ENCODE results near the gene ENPP7.
"Not testable (repeated sequence)": the region's sequence is repeated elsewhere in the genome, so short reads cannot be mapped to it uniquely, and the experiment has no call there.

The ENPP7 gene

DNA sequence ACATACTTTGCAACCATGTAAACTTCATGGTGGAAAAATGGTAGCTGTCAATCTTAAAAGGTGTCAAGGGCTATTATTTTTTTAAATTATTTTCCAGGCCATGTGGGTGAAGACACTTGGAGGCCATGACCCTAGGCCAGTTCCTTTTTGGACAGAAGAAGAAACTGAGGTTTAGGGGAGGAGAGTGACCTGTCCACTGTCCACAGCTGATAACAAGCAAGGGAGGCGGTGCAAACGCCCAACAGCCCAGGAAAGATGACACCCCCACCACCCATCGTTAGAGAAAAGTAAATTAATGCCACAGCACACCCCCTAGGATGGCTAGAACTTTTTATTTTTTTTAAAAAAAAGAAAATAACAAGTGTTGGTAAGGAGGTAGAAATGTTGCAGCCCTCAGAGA, 19.2 kb downstream of the ENPP7 start:
- DNase-seq = no peak

DNA sequence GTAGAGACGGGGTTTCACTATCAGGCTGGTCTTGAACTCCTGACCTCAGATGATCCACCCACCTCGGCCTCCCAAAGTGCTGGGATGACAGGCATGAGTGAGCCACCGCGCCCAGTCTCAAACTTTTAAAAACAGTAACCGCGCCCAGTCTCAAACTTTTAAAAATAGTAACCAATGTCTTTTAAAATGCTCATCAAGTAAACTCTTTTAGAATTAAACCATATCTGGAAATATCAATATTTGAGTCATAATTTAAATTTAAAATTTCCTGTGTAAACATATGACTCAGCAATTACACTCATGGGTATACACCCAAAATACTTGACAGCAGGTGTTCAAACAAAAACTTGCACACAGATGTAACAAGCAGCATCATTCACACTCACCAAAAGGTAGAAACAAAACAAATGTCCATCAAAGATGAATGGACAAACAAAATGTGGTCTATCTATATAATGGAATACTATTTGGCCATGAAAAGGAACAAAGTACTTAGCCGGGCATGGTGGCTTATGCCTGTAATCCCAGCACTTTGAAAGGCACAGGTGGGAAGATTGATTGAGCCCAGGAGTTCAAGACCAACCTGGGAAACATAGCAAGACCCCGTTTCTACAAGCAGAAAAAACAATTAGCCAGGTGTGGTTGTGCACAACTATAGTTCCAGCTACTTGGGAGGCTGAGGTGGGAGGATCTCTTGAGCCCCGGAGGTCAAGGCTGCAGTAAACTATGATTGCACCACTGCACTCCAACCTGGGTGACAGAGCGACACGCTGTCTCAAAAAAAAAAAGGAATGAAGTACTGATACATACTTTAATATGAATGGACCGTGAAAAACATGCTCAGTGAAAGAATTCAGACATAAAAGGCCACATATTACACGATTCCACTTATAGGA, 20.2 kb downstream of the ENPP7 start:
- no peak for DNase-seq

DNA sequence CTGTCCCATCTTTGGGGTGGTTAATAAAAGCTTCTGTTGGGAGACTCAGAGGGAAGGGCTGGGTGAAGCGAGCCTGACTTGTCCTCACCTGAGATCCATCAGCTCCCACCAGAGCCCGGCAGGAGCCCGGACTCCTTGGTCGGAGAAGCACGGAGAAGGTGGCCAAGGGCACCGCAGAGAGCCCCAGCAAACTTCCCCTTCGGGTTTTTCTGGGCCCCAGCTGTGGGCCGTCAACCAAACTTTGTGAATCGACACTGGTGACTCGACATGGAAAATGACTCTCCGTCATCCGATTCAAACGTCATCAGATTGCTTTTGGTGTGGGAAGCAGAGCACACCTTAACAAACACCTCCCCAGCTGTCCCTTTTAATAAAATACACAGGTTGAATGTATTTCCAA, 21.4 kb downstream of the ENPP7 start:
- no peak for DNase-seq

DNA sequence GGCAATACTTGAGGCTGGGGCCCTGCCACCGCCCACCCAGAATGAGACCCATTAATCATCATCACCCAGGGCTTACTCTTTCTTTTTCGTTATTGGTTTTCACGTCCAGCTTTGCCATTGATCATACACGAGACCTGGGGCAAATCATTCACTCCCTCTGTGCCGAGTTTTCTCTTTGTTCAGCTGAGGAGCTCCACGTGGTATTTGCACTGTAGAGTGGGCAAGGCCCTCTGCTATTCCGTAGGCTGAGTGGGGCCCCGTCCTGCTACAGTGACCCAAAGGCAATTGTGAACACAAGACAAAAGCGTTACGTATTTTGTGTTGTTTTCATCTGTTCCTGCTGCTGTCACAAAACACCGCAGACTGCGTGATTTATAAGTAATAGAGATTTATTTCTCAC, 23.6 kb downstream of the ENPP7 start:
- DNase-seq = no peak

DNA sequence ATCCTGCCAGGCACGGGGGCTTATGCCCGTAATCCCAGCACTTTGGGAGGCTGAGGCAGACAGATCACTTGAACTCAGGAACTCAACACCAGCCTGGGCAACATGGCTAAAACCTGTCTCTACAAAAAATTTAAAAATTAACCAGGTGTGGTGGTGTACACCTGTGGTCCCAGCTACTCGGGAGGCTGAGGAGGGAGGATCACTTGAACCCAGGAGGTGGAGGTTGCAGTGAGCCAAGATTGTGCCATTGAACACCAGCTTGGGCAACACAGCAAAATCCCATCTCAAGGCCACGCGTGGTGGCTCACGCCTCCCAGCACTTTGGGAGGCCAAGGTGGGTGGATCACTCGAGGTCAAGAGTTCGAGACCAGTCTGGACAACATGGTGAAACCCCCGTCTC, 24.2 kb downstream of the ENPP7 start:
- DNase-seq = not testable (repeated sequence)

DNA sequence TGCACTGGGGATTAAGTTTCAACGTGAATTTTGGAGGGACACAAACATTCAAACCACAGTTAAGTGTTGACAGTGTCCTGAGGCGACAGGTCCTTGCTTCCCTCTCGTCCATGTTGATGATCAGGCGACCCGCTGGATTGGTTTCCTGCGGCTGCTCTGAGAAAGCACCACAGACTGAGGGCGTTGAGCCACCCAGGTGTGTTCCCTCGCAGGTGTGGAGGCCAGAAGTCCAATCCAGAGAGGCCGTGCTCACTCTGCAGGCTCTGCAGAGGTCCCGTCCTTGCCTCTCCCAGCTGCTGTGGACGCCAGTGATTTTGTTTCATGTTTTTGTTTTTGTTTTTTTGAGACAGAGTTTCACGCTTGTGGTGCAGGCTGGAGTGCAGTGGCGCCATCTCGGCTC, 24.8 kb downstream of the ENPP7 start:
- DNase-seq = no peak

DNA sequence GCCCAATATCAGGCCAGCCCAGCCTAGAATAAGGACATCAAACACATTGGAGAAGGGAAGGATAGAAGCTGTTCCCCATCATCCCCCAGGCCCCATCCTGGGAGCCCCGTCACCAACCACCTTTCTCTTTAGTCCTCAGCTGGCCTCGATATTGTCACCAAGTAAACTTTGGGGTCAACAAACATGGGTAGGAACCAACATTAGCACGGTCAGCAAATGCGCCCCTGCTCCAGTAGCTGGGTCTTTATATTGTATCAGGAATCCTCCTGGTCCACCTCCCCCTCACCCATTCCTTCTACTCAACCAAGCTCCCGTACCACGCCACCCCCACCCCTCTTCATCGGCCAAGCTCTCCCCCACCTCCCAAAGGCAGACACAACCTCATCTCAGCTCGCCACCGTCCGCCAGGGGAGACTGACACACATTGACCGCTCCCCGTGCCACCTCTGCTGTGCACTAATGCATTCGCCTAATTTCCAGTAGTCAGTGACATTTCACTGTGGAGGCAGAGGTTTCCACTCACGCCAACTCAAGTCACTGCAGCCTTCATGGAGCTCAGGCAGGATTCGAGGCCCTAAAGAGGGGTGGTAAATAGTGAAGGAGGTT, 26.5 kb downstream of the ENPP7 start:
- no peak for DNase-seq

DNA sequence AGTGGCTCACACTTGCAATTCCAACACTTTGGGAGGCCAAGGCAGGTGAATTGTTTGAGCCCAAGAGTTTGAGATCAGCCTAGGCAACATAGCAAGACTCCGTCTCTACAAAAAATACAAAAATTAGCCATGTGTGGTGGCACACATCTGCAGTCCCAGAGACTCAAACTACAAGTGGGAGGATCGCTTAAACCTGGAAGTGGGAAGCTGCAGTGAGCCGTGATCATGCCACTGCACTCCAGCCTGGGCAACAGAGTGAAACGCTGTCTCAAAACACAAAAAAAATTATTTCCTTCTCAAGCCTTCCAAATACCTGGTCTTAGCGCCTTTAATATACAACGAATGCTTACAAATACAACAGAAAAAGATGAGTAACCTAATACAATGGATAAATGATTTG, 27.5 kb downstream of the ENPP7 start:
- no peak for DNase-seq

DNA sequence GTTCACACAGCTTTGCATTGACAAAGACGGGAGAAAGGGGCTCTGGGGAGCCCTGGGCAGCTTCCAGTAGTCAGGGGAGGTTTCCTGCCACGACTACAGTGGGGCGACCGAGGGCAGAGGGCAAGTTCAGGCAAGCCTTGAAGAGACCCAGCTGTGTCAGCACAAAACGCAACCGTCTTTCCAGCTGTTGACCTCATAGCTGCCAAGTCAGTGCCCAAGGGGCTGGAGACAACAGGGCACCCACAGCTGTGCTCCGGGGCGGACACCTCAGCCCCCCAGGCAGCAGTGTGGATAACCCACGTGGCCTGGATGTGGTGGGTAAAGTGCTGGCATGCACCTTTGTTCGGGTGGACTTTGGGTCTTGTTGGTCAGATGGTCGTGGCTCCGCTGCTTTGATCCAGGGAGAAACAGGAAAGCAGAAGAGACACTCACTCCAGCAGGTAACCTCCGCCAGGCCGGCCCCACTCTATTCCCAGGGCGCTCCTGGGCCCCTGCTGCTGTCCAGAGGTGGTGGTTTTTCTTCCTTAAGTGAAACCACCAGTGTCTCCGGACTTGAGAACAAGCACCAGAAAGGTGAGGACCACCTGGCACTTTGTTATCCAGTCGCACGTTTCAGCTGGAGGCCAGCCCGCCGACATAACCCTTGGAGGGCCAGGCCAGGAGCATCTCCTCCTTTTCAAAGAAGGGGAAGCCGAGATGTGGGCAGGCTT, 29.6 kb downstream of the ENPP7 start:
- no peak for DNase-seq

DNA sequence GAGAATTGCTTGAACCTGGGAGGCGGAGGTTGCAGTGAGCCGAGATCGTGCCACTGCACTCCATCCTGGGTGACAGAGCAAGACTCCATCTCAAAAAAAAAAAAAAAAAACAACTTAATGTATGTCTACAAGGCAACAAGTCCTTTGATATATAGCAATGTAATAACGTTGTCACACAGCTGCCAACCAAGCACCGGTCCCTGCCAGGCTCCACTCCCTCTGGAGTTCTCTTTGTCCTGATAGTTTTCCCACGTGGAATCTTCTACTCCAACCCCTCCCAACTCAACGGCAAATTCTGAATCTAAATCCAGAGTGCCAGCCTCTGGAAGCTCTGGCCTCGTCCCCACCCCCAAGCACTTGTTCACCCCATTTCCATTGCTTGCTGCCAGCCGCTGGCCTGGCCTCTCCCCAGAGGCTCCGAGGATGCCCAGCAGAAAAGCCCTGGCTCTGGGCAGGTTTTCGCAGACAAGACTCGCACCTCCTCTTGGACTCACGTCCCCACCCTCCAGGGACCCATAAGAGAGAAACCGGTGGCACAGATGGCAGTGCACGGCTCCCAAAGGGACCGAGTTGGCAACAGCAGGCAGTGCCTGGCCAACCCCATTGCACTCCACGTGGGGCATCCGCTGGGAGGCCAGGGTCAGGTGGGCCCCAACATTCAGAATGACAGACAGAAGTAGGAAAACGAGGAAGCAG, 31.3 kb downstream of the ENPP7 start:
- no peak for DNase-seq

DNA sequence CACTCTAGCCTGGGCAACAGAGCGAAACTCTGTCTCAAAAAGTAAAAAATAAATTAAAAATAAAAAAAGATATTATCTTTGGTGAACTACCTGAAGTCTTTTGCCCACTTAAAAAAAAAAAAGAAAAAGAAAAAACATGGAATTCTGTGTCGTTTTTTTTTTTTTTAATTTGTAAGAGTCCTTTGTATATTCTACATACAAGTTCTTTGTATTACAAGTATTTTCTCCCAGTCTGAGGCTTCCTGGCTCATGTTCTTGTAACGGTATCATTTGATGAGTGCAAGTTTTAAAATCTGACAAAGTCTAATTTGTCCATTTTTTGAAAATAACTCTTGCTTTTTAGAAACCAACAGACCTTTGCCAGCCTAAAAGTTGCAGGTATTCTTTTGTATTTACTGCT, 35.0 kb downstream of the ENPP7 start:
- DNase-seq = no peak

DNA sequence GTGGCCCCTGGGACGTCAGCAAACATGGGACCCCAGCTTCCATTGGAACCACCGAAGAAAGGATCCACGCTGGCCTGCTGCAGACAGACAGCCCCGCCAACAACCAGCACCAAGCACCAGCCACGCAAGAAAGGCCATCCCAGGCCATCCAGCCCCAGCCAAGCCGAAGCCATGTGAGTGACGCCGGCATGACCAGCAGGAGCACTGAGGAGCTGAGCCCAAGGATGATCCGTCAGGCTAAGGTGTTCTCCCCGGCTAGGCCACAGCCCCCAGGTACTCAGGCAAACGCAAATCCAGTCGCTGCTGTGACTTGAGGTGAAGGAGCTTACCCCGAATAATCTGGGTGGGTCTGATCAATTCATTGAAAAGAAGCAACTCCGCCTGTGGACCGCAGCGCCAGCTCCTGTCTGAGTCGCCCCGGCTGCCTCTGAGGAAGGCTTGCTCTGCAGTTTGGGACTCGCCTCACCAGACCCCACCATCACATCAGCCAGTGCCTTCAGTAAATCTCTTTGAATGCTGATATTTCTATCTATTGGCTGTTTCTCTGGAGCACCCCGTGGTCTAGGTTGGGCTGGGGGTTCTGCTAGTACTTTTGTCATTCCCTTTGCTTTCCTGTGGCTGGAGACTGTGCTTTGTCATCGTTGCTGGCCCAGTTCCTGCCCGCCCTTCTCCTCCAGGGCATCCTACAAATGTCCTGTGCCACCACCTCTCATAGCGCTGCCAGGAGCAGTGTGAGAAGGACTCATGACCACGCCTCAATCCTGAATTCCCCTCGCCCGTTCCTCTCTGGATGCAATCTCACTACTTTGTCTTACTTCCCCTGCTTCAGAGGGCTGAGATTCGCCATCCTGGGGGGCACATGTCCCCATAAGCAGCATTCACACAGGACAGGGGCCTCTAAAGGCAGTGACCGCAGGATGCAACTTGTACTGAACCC, 39.1 kb downstream of the ENPP7 start:
- no peak for DNase-seq

DNA sequence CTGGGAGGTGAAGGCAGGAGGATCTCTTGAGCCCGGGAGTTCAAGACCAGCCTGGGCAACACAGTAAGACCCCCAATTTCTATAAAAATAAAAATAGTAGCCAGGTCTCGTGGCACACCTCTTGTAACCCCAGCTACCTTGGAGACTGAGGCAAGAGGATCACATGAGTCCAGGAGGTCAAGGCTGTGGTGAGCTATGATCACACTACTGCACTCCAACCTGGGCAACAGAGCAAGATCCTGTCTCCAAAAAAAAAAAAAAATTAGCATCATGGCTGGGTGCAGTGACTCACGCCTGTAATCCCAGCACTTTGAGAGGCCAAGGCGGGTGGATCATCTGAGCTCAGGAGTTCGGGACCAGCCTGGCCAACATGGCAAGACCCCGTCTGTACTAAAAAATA, 40.5 kb downstream of the ENPP7 start:
- DNase-seq = no peak

DNA sequence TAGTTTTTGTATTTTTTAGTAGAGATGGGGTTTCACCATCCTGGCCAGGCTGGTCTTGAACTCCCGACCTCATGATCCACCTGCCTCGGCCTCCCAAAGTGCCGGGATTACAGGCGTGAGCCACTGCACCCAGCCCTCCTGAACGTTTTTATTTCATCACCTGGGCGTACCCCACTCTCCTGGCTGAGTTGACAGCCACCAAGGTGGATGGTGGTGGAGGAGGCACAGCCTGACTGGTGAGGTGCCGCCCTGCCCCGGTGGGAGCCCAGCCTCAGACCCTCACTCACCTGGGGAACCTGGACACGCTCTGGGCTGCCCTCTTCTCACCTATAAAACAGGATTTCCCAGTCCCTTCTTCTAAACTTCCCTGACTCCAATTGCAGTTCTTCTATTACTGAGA, 42.0 kb downstream of the ENPP7 start:
- DNase-seq = not testable (repeated sequence)

DNA sequence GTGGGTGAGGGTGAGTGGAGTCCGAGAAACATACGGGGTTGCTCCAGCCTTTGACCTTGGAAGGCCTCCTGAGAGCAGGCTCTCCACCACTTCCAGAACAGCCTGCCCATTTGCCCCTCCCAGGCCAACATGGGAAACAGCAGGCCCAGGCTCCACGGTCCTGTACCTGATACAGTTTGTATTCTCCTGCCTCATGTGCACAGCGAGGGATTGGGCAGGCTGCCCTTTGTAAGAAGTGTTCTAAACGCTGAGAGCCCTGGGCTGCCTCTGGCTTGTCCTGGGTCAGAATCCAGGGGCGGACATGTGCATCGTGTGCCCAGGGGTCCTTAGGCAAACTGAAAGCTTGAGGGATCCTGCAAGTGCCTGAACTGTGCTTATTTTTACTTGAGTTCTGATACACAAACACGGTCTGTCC, 43.8 kb downstream of the ENPP7 start:
- DNase-seq = no peak

DNA sequence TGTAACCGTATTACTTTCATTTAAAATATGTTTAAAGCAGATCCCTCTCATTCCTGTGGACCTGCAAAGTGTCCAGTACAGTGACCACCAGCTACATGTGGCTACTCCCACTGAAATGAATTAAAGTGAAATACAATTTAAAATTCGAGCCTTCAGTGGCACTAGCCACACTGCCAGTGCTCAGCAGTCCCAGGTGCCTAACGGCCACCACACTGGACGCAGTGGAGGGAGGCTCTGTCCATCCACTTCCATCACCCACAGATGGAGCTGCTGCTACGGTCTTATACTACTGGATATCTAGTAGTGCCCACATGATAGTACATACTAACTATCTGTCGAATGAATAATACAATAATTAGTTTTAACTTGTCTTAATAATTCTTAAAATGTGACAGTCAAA, 44.9 kb downstream of the ENPP7 start:
- no peak for DNase-seq

DNA sequence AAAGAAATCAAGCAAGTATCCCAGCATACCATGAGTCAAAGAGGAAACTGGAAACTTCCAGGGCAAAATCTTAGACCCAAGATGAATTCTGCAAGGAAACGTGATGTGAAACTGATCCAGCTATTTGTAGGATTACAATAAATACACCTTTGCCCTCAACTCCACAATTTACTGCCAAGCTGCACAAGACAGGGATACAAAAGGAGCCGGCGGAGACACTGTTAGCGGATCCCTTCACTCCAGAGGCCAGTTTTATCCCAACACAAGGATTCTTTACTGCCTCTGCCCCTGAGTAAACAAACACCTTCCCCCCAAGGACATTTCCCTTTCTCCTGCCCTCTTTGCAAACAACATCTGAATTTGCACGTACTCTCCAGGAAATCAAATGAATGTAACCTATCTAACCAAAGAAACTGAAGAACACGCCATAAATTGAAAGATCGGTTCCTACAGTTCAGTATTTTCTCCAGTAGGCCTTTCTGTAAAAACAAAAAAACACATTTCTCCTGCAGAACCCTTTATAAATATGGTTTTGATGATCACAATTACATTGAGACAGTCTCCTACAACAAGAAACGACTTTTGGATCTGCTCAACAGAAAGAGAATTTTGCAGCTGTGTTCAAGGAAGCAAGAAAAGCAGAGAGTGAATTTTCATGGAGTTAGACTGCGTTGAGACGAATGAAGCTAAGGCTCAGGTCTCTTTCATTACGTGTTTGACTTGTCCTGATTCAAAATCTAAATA, 45.8 kb downstream of the ENPP7 start:
- DNase-seq = no peak

DNA sequence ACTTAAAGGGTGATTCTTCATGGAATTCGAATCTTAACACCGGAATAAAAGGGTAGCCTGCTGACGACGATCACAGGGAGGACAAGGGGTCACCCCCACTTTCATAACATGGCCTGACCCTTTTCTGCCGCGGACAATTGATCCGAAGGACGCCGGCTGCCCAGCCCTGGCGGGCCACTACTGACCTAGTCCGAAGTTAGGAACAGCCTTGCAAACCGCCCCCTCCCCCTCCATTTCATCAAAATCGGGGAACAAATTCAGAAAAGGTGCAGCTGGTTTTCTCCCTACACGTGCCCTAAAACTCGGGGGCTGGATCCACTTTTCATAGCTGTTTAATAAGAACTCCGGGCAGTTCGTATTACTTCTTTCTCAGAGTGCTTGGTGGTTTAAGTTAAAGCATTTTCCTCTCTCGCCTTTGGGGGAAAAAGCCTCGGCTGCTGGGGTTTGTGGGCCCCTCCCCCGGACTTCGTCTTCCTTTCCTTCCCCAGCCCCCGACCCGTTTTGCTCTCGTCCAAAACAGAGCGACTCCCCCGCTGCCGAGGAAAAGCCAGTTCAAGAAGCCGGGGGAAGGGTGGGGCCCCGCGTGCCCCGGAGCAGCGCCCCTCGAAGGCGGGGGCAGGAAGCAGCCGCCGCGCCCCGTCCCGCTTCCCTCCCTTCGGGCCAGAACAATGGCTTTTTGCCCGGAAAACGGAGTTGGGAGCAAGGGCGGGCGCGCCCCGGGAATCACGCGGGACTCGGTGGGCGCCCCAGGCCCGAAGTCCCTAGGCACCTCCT, 46.6 kb downstream of the ENPP7 start:
- peak in 3 of 6 experiments; percentile 34 to 53 (median 36) for DNase-seq

DNA sequence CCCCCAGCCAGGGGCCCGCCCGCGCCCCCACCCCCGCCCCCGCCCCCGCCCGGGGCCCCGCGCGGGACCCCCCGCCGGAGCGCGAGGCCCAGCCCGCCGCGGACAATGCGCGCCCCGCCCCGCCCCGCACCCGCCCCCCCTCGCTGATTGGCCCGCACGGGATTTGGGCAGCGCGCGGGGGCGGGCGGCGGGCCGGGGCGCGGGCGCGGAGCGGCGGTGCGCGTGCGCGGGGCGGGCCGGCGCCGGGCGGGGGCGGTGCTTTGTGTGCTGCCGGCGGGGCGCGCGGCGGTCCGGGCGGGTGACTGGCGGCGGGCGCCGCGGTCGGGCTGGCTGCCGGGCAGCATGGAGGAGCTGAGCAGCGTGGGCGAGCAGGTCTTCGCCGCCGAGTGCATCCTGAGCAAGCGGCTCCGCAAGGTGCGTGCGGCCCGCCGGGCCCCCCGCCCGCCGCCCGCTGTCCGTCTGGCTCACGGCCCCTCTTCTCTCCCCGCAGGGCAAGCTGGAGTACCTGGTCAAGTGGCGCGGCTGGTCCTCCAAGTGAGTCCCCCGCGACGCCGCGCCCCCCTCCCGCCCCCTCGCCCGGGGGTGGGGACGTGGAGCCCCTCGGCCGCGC, 47.3 kb downstream of the ENPP7 start, which contains the start of gene CBX2:
CBX2 (plus strand) TSS at position 255 of the 610 bp plus-strand sequence; CDS start at position 343, 88 bp downstream.
- DNase-seq = peak; percentile 31 to 79 (median 70)

Measured in stimulated activated naive CD4-positive, alpha-beta T cell (primary cell).